Heart left ventricle (tissue), 16 donors: ENCODE results near the gene MIB2. TPM values are rescaled to one million over a fixed set of nuclear protein-coding genes. Genes with fewer than 3 reads are reported as not detected.
A peak's percentile ranks its signal among the peaks of the same experiment; 100 is the strongest.

ENCODE experiments used
- ATAC-seq, 4 donors: fragments of 200-7000 bp; cut with Tn5 transposase; one replicate each; pipeline ENCODE4 v1.9.1; 2020 to 2022; ENCODE audit warnings: moderate library complexity in 4 of 4, mild to moderate bottlenecking in 3 of 4, moderate number of reproducible peaks in 1 of 4
- DNase-seq, 5 donors: peaks; one replicate each; pipeline ENCODE4 v3.0.0-alpha.2; 2020
- H3K27ac ChIP-seq, 12 donors: fragments of 200-600 bp; sonication (generic) in 4 of 12; one replicate each; pipeline versions ENCODE4 v1.5.0 to v1.8.0; 2016 to 2022; ENCODE audit warnings: mild to moderate bottlenecking in 2 of 12
- H3K27me3 ChIP-seq, 9 donors: fragments of 200-600 bp; sonication (generic) in 2 of 9; one replicate each; pipeline versions ENCODE4 v1.5.1 to v1.8.0; 2016 to 2022; ENCODE audit warnings: mild to moderate bottlenecking in 3 of 9
- H3K36me3 ChIP-seq, 9 donors: fragments of 200-600 bp; sonication (generic) in 2 of 9; one replicate each; pipeline versions ENCODE4 v1.5.0 to v1.8.0; 2018 to 2022; ENCODE audit warnings: mild to moderate bottlenecking in 2 of 9
- H3K4me1 ChIP-seq, 12 donors: fragments of 200-600 bp; sonication (generic) in 4 of 12; one replicate each; pipeline versions ENCODE4 v1.5.0 to v1.8.0; 2016 to 2022; ENCODE audit warnings: mild to moderate bottlenecking in 3 of 12
- H3K4me3 ChIP-seq, 12 donors: fragments of 200-600 bp; sonication (generic) in 4 of 12; one replicate each; pipeline versions ENCODE4 v1.5.0 to v1.8.0; 2017 to 2022; ENCODE audit warnings: mild to moderate bottlenecking in 9 of 12, moderate library complexity in 4 of 12
- H3K9me3 ChIP-seq, 12 donors: fragments of 200-600 bp; sonication (generic) in 4 of 12; one replicate each; pipeline versions ENCODE4 v1.5.0 to v1.8.0; 2016 to 2022; ENCODE audit warnings: mild to moderate bottlenecking in 1 of 12
- POLR2A ChIP-seq, 2 donors: fragments of 450-650 bp; IDR thresholded peaks; one replicate each; pipeline ENCODE4 v1.6.1; 2017; ENCODE audit warnings: antibody characterized with exemption in 2 of 2, mild to moderate bottlenecking in 2 of 2, moderate library complexity in 2 of 2
- WGBS, 4 donors: extraction: QIAGEN DNeasy Blood & Tissue Kit in 2 of 4; methylation state at CpG; one replicate each; pipeline versions ENCODE4 v1.1.5 to v1.1.7; 2013 to 2018; 5-methylcytosine and 5-hydroxymethylcytosine counted together
- intact Hi-C, 10 donors: fragments of 100-400 bp; cut with DNase I; formaldehyde crosslinking; loops; one replicate each; pipeline versions ENCODE4 v1.11.1 to v1.14.2; 2022
- polyA plus RNA-seq, 2 donors: library from polyadenylated mRNA; stranded (reverse); fragments of 200-250 nt; gene quantifications; one replicate each; pipeline ENCODE4 v1.2.3, GENCODE V29; 2013
- total RNA-seq, 9 donors: library from RNA; depleted of rRNA in 2 of 9; stranded (reverse); fragments of >200 nt in 2 of 9; fragmentation: NEBNext Ultra II Directional in 3 of 9; extraction: Animal tissue kit (Norgen Biotek cat#: 25700) in 3 of 9; gene quantifications; one replicate each; pipeline versions ENCODE4 v1.1.0 to v1.2.4, GENCODE V29; 2016 to 2023
- TF ChIP-seq, protein P1 (sequence below), 12 donors: fragments of 200-600 bp; sonication (generic) in 4 of 12; IDR thresholded peaks; one replicate each; pipeline versions ENCODE4 v1.5.0 to v1.8.0; 2018 to 2022; ENCODE audit warnings: antibody characterized with exemption in 12 of 12, mild to moderate bottlenecking in 5 of 12
- donor health status: ischemic (EF 13 %, LVEDD 7.1; RV severe dilation, severe dysfunction).
- donor health status: healthy with polysubstance abuse.
- donor health status: DM: no; HTN: yes; CAD: no.
- donor health status: DM: no; HTN: no; CAD: no.
- donor health status: ischemic (EF 25% LVEDD 6.9; RV normal size, moderate dysfunction).
- donor health status: ischemic (EF 25% LVEDD 5.7; RV mildly dilated, moderate dysfunction).
- donor health status: healthy.
- donor health status: DM: yes; HTN: yes; CAD: no.
- donor health status: ischemic (EF 35%, LVEDD 5.7; RV mildly dilated, moderate dysfunction).
- donor health status: nonischemic (EF 11% LVEDD 7.7; RV severe dilation, severe dysfunction).
- donor health status: DM: yes; HTN: yes; CAD: no.
- donor health status: PGD.
- donor health status: ischemic (EF 29% LVEDD 5.4; RV normal size, mild dysfunction).
- donor health status: nonischemic (EF 23%, LVEDD 6.1; RV moderate dilation, normal function).

Gene MIB2
- total and polyA plus RNA-seq, 11 donors = 40.7 to 121 (median 76.3) TPM

- DNase-seq (no peak), ATAC-seq (peak in 1 of 4 donors; percentile 19)
- 81 to 87% (median 83%) methylated on average over 17 to 25 of the region's 25 CpGs for WGBS, 4 donors
- no peaks in the 10 kb centered on the region for H3K9me3 ChIP-seq
- no peak overlapping the region for H3K27ac ChIP-seq
- peaks cover 0 to 61% (median 49%) of the 10 kb centered on the region in 9 donors for H3K36me3 ChIP-seq
- TF ChIP-seq, protein P1, sequence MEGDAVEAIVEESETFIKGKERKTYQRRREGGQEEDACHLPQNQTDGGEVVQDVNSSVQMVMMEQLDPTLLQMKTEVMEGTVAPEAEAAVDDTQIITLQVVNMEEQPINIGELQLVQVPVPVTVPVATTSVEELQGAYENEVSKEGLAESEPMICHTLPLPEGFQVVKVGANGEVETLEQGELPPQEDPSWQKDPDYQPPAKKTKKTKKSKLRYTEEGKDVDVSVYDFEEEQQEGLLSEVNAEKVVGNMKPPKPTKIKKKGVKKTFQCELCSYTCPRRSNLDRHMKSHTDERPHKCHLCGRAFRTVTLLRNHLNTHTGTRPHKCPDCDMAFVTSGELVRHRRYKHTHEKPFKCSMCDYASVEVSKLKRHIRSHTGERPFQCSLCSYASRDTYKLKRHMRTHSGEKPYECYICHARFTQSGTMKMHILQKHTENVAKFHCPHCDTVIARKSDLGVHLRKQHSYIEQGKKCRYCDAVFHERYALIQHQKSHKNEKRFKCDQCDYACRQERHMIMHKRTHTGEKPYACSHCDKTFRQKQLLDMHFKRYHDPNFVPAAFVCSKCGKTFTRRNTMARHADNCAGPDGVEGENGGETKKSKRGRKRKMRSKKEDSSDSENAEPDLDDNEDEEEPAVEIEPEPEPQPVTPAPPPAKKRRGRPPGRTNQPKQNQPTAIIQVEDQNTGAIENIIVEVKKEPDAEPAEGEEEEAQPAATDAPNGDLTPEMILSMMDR (IDR thresholded peaks at IDR 0.05) = peak; percentile 19 to 51 (median 38)
- no peak for TF ChIP-seq POLR2A (IDR thresholded peaks at IDR 0.05)
- H3K27me3 ChIP-seq = no peaks in the 10 kb centered on the region
- H3K4me1 ChIP-seq = peaks cover 0 to 6% (median 0%) of the 10 kb centered on the region in 12 donors
- intact Hi-C loops = loop anchor here in 1 of 10 donors (1.0 kb wide), 1 partner anchor 63 kb away; no protein-coding TSS in a partner anchor
- H3K4me3 ChIP-seq = no peak overlapping the region
Observed at GRCh38 chr1:1665815-1666251, 50.5 kb downstream of the MIB2 start.

DNA sequence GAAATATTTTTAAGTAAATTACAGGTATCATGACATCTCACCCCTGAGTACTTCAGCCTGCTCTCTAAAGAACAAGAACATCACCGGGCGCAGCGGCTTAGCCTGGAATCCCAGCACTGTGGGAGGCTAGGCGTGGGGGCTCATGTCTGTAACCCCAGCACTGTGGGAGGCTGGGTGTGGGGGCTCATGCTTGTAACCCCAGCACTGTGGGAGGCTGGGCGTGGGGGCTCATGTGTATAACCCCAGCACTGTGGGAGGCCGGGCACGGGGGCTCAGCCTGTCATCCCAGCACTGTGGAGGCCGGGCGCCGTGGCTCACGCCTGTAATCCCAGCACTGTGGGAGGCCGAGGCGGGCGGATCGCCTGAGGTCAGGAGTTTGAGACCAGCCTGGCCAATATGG is 51.2 kb downstream of the MIB2 start:
- H3K9me3 ChIP-seq = no peaks in the 10 kb centered on the region
- intact Hi-C loops = no loop called here
- TF ChIP-seq POLR2A (IDR thresholded peaks at IDR 0.05) = no peak
- TF ChIP-seq, protein P1 (IDR thresholded peaks at IDR 0.05) = no peak
- no peak overlapping the region for H3K27ac ChIP-seq
- no peak overlapping the region for H3K4me3 ChIP-seq
- peaks cover 0 to 68% (median 56%) of the 10 kb centered on the region in 9 donors for H3K36me3 ChIP-seq
- ATAC-seq (peak in 1 of 4 donors; percentile 25), DNase-seq (no peak)
- H3K4me1 ChIP-seq = peaks cover 0 to 8% (median 0%) of the 10 kb centered on the region in 12 donors
- no peaks in the 10 kb centered on the region for H3K27me3 ChIP-seq
- 95 to 98% (median 96%) methylated on average over 15 of the region's 15 CpGs for WGBS, 4 donors

DNA sequence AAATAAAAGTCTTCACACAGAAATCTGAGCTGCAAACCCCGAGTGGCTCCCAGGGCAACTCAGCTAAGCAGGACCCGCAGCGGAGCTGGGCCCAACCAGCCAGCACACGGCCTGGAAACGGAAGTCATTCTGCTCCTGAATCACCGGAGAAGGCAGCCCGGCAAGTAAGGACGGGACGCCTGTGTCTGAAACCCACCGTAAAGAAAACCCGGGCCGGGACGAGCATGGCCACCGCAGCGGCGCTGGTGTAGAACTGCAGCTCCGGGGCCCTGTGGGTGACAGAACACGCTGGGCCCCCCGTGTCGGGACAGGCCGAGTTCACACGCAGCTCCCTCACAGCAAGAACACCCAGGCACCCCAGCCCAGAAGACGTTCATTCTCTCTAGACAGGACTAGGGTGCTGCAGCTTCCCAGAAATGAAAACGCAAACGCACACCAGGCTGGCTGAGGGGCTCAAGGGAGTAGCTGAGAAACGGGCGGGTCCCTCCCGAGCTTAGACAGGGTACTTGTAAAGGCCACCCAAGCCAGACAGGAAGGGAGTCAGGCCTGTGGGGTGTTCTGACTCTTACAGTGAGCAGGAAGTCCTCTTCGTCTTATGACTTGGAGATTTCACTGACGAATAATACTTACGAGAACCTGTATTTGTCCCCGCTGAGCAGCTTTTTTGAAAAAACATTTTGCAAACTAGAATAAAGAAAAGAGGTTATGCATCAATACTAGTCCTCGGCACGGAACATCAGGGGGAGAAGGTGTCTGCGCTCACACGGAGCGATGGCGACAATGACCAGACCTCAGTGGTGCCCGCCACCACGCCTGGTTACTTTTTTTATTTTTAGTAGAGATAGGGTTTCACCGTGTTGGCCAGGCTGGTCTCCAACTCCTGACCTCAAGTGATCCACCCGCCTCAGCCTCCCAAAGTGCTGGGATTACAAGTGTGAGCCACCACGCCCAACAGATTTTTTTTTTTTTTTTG is 54.5 kb downstream of the MIB2 start:
- intact Hi-C loops = no loop called here

More for the DNA sequence above, 54.5 kb downstream of the MIB2 start:
- peak overlapping the region; percentile 21 to 91 (median 79) for H3K27ac ChIP-seq
- DNase-seq = peak in 3 of 5 donors; percentile 42 to 62 (median 54)
- WGBS, 4 donors = 72 to 84% (median 82%) methylated on average over 41 to 43 of the region's 43 CpGs
- H3K27me3 ChIP-seq = no peaks in the 10 kb centered on the region
- ATAC-seq = peak; percentile 65 to 89 (median 72)
- TF ChIP-seq, protein P1 (IDR thresholded peaks at IDR 0.05) = no peak
- TF ChIP-seq POLR2A (IDR thresholded peaks at IDR 0.05) = no peak
- H3K4me3 ChIP-seq = peak overlapping the region in 7 of 12 donors; percentile 15 to 38 (median 26)
- H3K36me3 ChIP-seq = peaks cover 0 to 86% (median 69%) of the 10 kb centered on the region in 9 donors
- peaks cover 0 to 8% (median 0%) of the 10 kb centered on the region in 12 donors for H3K4me1 ChIP-seq
- no peaks in the 10 kb centered on the region for H3K9me3 ChIP-seq
